H1 (cell line): ENCODE measurements around the gene R3HDM2. TPM values are rescaled to one million over a fixed set of nuclear protein-coding genes. Genes with fewer than 3 reads are reported as not detected.
"Not testable (repeated sequence)": the region's sequence is repeated elsewhere in the genome, so short reads cannot be mapped to it uniquely, and the experiment has no call there.

Source experiments
- CTCF ChIA-PET: fragments of 300-600 bp; sonication (Branson Sonifier 250); formaldehyde crosslinking; loops from one replicate; lab custom pipeline; 2021; ENCODE audit not compliant: partially characterized antibody; lab: Charles Lee
- POLR2A ChIA-PET: fragments of 300-600 bp; sonication (Branson Sonifier 250); formaldehyde crosslinking; loops from one replicate; lab custom pipeline; 2021; ENCODE audit warnings: inconsistent platforms; ENCODE audit not compliant: partially characterized antibody; lab: Charles Lee
- DNase-seq, 2 experiments: peaks; one replicate each; pipeline versions ENCODE4 v3.0.0 to v3.0.0-alpha.2; 2010 to 2022; ENCODE audit warnings: low spot score in 2 of 2, low read depth in 1 of 2, mixed read lengths in 1 of 2
- FAIRE-seq: peaks from 2 replicates; lab custom pipeline; 2011; peaks lifted over from hg19 to GRCh38; lab: Jason Lieb, UNC
- H2AFZ ChIP-seq: 2 replicates; pipeline ENCODE4 v1.8.1; 2012; ENCODE audit warnings: low read length, inconsistent platforms
- H2AK5ac ChIP-seq: 2 replicates; pipeline ENCODE4 v1.6.1; 2013; ENCODE audit warnings: low read depth, low read length
- H2BK120ac ChIP-seq: replicated peaks from 2 replicates; pipeline ENCODE3; 2013; ENCODE audit warnings: low read depth, low read length, inconsistent platforms
- H2BK12ac ChIP-seq: 2 replicates; pipeline ENCODE4 v1.6.1; 2013; ENCODE audit warnings: low read depth, low read length
- H2BK15ac ChIP-seq: 2 replicates; pipeline ENCODE4 v1.6.1; 2013; ENCODE audit warnings: low read length
- H2BK20ac ChIP-seq: 2 replicates; pipeline ENCODE4 v1.6.1; 2013; ENCODE audit warnings: low read length
- H2BK5ac ChIP-seq: 2 replicates; pipeline ENCODE4 v1.6.1; 2013; ENCODE audit warnings: low read depth, low read length
- H3K14ac ChIP-seq: 2 replicates; pipeline ENCODE4 v1.6.1; 2013; ENCODE audit warnings: inconsistent platforms; ENCODE audit not compliant: insufficient read length
- H3K18ac ChIP-seq: 2 replicates; pipeline ENCODE4 v1.6.1; 2013; ENCODE audit warnings: low read length; ENCODE audit errors: extremely low read depth
- H3K23ac ChIP-seq: 2 replicates; pipeline ENCODE4 v1.6.1; 2013; ENCODE audit warnings: inconsistent platforms; ENCODE audit not compliant: insufficient read length
- H3K23me2 ChIP-seq: 2 replicates; pipeline ENCODE4 v1.6.1; 2013; ENCODE audit warnings: low read depth, low read length
- H3K27ac ChIP-seq: 2 replicates; pipeline ENCODE4 v1.6.1; 2011; ENCODE audit warnings: low read depth, low read length, inconsistent platforms
- H3K27me3 ChIP-seq, 4 experiments: replicated peaks in 1 of 4; 1 replicate in 1 of 4; 2 replicates in 3 of 4; pipeline versions ENCODE4 v1.6.1 to v1.8.1; 2011 to 2013; ENCODE audit warnings: low read length in 3 of 4, mild to moderate bottlenecking in 3 of 4, inconsistent platforms in 2 of 4, mixed read lengths in 2 of 4, moderate library complexity in 1 of 4; ENCODE audit not compliant: control insufficient read depth in 3 of 4, insufficient read depth in 3 of 4; ENCODE audit errors: extremely low read depth in 1 of 4
- H3K36me3 ChIP-seq, 4 experiments: 2 replicates each; pipeline versions ENCODE4 v1.6.1 to v1.8.1; 2011 to 2013; ENCODE audit warnings: mild to moderate bottlenecking in 4 of 4, low read length in 3 of 4, moderate library complexity in 2 of 4, control low read depth in 1 of 4, inconsistent platforms in 1 of 4; ENCODE audit not compliant: insufficient read depth in 4 of 4, control insufficient read depth in 2 of 4
- H3K4ac ChIP-seq: replicated peaks from 2 replicates; pipeline ENCODE3; 2013; ENCODE audit warnings: low read length, low read depth, mixed read lengths, inconsistent platforms; ENCODE audit not compliant: insufficient read length
- H3K4me1 ChIP-seq, 4 experiments: replicated peaks in 1 of 4; 1 replicate in 1 of 4; 2 replicates in 3 of 4; pipeline versions ENCODE4 v1.6.1 to v1.8.1; 2011 to 2013; ENCODE audit warnings: low read length in 3 of 4, inconsistent platforms in 2 of 4, mixed read lengths in 1 of 4; ENCODE audit not compliant: insufficient read depth in 4 of 4, control insufficient read depth in 3 of 4
- H3K4me2 ChIP-seq, 2 experiments: 2 replicates each; pipeline versions ENCODE4 v1.6.1 to v1.8.1; 2011 to 2013; ENCODE audit warnings: low read depth in 2 of 2, low read length in 2 of 2, control low read depth in 1 of 2, inconsistent platforms in 1 of 2, mild to moderate bottlenecking in 1 of 2; ENCODE audit not compliant: insufficient read depth in 1 of 2
- H3K4me3 ChIP-seq, 4 experiments: fragments of 200-600, 300-600 bp in 1 of 4; sonication (generic), shearing (Covaris generic), sonication (Bioruptor Twin) in 1 of 4; 2 replicates each; pipeline versions ENCODE4 v1.5.1 to v1.8.1; 2011 to 2016; ENCODE audit warnings: low read length in 4 of 4, low read depth in 3 of 4, control low read depth in 2 of 4, inconsistent platforms in 2 of 4, mild to moderate bottlenecking in 2 of 4, mixed read lengths in 1 of 4, moderate library complexity in 1 of 4; ENCODE audit not compliant: insufficient read depth in 2 of 4; ENCODE audit errors: extremely low read depth in 1 of 4
- H3K56ac ChIP-seq: replicated peaks from 2 replicates; pipeline ENCODE3; 2013; ENCODE audit warnings: low read depth, mild to moderate bottlenecking, mixed read lengths, low read length, inconsistent platforms; ENCODE audit not compliant: insufficient read length
- H3K79me1 ChIP-seq: 2 replicates; pipeline ENCODE4 v1.6.1; 2013; ENCODE audit warnings: low read depth, low read length, control low read depth
- H3K79me2 ChIP-seq, 2 experiments: 2 replicates each; pipeline versions ENCODE4 v1.6.1 to v1.8.1; 2012 to 2013; ENCODE audit warnings: low read length in 2 of 2, mild to moderate bottlenecking in 2 of 2, inconsistent platforms in 1 of 2; ENCODE audit not compliant: insufficient read depth in 2 of 2, control insufficient read depth in 1 of 2
- H3K9ac ChIP-seq, 4 experiments: replicated peaks in 1 of 4; 1 replicate in 1 of 4; 2 replicates in 3 of 4; pipeline versions ENCODE4 v1.6.1 to v1.8.1; 2011 to 2013; ENCODE audit warnings: low read depth in 3 of 4, low read length in 3 of 4, control low read depth in 2 of 4, mild to moderate bottlenecking in 2 of 4, moderate library complexity in 2 of 4, inconsistent platforms in 1 of 4; ENCODE audit errors: extremely low read depth in 1 of 4
- H3K9me3 ChIP-seq, 2 experiments: 2 replicates each; pipeline versions ENCODE4 v1.6.1 to v1.8.1; 2012 to 2013; ENCODE audit warnings: mild to moderate bottlenecking in 2 of 2, moderate library complexity in 2 of 2, control low read depth in 1 of 2, inconsistent platforms in 1 of 2, low read depth in 1 of 2, low read length in 1 of 2, mixed read lengths in 1 of 2; ENCODE audit not compliant: insufficient read depth in 2 of 2
- H4K20me1 ChIP-seq, 2 experiments: replicated peaks in 1 of 2; 2 replicates each; pipeline versions ENCODE3 to v1.8.1; 2011 to 2013; ENCODE audit warnings: inconsistent platforms in 2 of 2, low read length in 2 of 2, mild to moderate bottlenecking in 1 of 2; ENCODE audit not compliant: insufficient read depth in 2 of 2, control insufficient read depth in 1 of 2
- H4K5ac ChIP-seq: 2 replicates; pipeline ENCODE4 v1.6.1; 2013; ENCODE audit warnings: low read length, low read depth, mixed read lengths, inconsistent platforms; ENCODE audit not compliant: insufficient read length
- H4K8ac ChIP-seq: 2 replicates; pipeline ENCODE4 v1.8.0; 2013; ENCODE audit warnings: mild to moderate bottlenecking, moderate library complexity, low read length, inconsistent platforms; ENCODE audit not compliant: insufficient read depth; ENCODE audit errors: extremely low read depth
- H4K91ac ChIP-seq: replicated peaks from 2 replicates; pipeline ENCODE3; 2013; ENCODE audit warnings: low read length, mixed read lengths, inconsistent platforms; ENCODE audit not compliant: insufficient read length
- WGBS, 2 experiments: shearing (Covaris generic) in 1 of 2; methylation state at CpG; one replicate each; pipeline versions ENCODE4 v1.1.6 to v1.1.7; 2013 to 2015; ENCODE audit warnings: low lambda C conversion rate in 2 of 2, mixed read lengths in 2 of 2, inconsistent platforms in 1 of 2, low coverage in 1 of 2, missing lambda C conversion rate in 1 of 2; ENCODE audit not compliant: insufficient replicate concordance in 2 of 2, insufficient coverage in 1 of 2, insufficient read length in 1 of 2; ENCODE audit errors: extremely low coverage in 1 of 2, missing lambda C conversion rate in 1 of 2; 5-methylcytosine and 5-hydroxymethylcytosine counted together
- polyA plus RNA-seq, 7 experiments: library from polyadenylated mRNA; depleted of rRNA in 3 of 7; stranded (reverse) in 5 of 7; unstranded in 2 of 7; fragments of >200 nt in 5 of 7; fragments of 200-250 nt in 2 of 7; gene quantifications; 1 replicate in 5 of 7; 2 replicates in 1 of 7; 4 replicates in 1 of 7; pipeline versions ENCODE4 v1.2.1 to v1.2.3, GENCODE V29; 2011 to 2013; ENCODE audit warnings: missing spikeins in 2 of 7, mixed read lengths in 2 of 7
- total RNA-seq: library from RNA; stranded (reverse); fragmentation: NEBNext Ultra II Directional; extraction: Animal tissue kit (Norgen Biotek cat#: 25700); gene quantifications from 2 replicates; pipeline ENCODE4 v1.2.1, GENCODE V29; 2021

The R3HDM2 gene
- total and polyA plus RNA-seq, 2 of the 8 experiments (the other 6 are each of a cell fraction or from before 2014, with no cell fraction given): 25.6 to 27.0 TPM

GRCh38 chr12:57426948-57427347 is 3.9 kb downstream of the R3HDM2 start:
- WGBS, 2 experiments: 97% methylated on average over 10 of the region's 10 CpGs; no CpG with 5 or more reads in 1 of the 2 experiments
- DNase-seq: not testable (repeated sequence)
- POLR2A ChIA-PET: interaction anchor here (0.8 to 13.2 kb wide), 4 partner anchors 12 to 32 kb away, joined by 3 to 168 read pairs (median 14); partner anchors contain the start of gene INHBE

More at GRCh38 chr12:57426948-57427347, 3.9 kb downstream of the R3HDM2 start:
- not testable (repeated sequence) for H3K4me3 ChIP-seq, H3K14ac ChIP-seq, H2BK20ac ChIP-seq, H3K23me2 ChIP-seq, H3K27me3 ChIP-seq, H3K36me3 ChIP-seq, H2AFZ ChIP-seq, H2BK120ac ChIP-seq, H3K4ac ChIP-seq, H3K9me3 ChIP-seq, H3K27ac ChIP-seq, H4K91ac ChIP-seq, H3K9ac ChIP-seq, H2AK5ac ChIP-seq, H3K18ac ChIP-seq, H3K56ac ChIP-seq, H2BK15ac ChIP-seq, H3K23ac ChIP-seq, H2BK12ac ChIP-seq, H2BK5ac ChIP-seq, H3K79me1 ChIP-seq, FAIRE-seq, H4K20me1 ChIP-seq, H4K5ac ChIP-seq, H4K8ac ChIP-seq, H3K4me1 ChIP-seq, H3K4me2 ChIP-seq
- CTCF ChIA-PET: interaction anchor here (0.7 to 1.7 kb wide), 8 partner anchors 24 to 213 kb away, joined by 3 to 7 read pairs (median 3); no protein-coding TSS in a partner anchor
- H3K79me2 ChIP-seq: peaks cover 0 to 14% of the 10 kb centered on the region in 2 experiments; a peak in 2 of 4 replicates
